ENCODE data around the gene FLNB.
A peak's percentile ranks its signal among the peaks of the same experiment; 100 is the strongest.

The FLNB gene

GRCh38 chr3:58058361-58059263 is 50.4 kb downstream of the FLNB start:
- no peak for DNase-seq

DNA sequence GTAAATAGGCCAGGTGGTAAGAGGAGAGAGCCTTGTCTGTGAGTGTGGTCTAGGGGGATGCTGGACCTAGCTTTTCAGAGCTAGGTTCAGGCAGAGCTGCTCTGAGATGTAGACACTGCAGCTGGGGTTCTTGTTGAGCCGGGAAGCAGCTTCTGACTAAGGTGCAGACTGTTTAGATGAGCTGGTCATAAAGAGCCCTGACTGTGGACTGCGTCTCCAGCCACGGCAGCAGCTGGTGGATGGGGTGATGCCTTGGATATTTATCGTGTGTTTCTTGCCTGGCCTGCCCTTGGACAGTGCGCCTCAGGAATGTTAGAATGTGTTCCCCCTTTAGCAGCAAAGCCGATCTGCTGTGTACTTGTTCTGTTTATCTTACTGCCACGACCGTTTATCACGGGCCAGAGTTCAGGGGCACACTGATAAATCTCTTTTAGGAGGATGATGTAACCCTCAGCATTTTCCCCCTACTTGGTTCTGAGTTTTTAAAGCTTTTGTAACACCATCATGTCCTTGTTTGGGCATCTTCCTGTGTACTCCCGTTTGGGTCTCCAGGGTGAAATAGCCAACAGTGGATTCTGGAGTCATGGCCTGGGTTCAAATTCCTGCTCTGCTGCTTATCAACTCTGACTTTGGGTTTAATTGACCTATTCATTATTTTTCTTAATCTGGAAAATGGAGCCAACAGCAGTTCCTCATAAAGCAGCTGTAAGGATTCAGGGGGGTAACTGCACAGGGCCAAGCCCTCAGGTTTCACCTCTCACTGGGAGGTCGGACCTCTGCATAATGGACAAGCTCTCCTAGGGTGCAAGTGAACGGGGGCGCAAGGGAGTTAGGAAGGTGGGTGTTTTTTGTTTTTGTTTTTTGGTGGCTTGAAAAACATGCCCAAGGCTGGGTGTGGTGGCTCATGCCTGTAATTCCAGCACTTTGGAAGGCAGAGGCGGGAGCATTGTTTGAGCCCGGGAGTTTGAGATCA is 51.4 kb downstream of the FLNB start:
- no peak for DNase-seq

- no peak for DNase-seq
Observed at GRCh38 chr3:58062472-58062871, 54.2 kb downstream of the FLNB start.

- no peak for DNase-seq
Observed at GRCh38 chr3:58063022-58063815, 55.0 kb downstream of the FLNB start.

GRCh38 chr3:58064923-58065638 is 56.9 kb downstream of the FLNB start:
- no peak for DNase-seq

DNA sequence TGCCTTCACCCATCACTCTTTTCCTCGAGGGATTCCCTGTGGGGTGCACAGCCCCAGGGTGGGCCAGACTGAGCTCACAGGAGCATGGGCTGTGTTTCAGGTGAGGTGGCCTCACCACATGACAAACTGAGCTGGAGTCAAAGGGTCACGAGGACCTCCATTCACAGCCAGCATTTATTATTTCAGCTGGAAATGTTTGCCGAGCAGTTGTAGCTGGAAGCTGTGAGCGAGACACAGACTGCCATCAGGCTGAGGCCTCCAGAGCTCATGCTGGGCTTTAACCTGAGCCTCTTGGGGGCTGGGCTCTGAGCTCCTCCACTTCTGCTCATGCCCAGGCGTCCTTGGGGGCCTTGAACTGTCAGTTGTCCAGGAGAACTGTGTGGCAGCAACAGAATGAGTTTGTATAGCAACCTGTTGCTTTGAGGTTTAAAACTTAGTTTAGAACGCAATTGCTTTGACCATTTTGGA is 57.5 kb downstream of the FLNB start:
- DNase-seq = no peak

DNA sequence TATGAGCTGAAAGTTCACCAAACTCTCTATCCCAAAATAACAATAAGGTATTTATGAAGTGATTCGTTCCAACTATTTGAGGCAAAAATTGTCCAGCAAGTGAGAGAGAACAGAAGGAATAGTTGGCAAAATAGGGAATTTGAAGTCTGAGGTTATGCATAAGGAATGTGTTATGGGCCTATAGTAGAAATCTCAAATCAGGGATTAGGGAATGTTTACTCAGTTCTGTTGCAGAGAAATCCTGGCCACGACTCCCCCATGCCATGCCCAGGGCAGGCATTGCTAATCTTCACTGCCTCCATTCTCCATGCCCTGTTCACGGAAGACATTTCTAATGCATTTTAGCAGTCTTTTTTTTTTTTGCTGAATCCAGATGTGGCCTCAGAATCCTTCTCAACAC is 58.6 kb downstream of the FLNB start:
- DNase-seq = no peak

DNA sequence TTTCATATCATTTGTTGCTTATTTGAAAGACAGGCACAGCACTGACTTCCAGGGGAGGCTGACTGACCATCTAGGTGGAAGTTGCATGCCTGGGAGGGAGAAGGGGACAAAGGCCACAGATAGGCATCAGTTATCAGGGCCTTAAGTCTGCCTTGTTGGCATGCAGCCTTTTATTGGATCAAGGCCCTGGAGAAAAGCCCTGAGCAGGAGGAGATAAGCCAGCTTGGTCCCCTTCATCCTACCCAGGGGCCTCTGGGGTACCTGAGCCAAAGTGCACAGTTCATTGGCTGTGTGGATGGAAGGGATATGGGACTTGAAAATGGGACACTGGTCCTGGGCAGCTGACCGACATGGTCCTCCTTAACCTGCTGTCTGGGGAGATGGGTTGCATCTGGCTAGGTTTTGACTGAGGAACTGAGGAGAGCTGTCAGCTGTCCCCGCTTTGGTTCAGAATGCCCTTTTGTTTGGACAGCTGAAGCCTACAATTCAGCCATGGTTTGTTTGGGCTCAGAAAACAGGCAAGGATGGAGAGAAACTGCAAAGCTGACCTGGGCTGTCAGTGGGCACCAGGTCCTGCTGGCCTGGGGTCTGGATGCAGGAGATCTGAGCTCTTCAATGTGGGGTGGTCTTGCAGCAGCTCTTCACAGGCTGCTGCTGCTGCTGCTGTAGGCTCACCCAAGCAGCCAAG is 60.0 kb downstream of the FLNB start:
- no peak for DNase-seq

DNA sequence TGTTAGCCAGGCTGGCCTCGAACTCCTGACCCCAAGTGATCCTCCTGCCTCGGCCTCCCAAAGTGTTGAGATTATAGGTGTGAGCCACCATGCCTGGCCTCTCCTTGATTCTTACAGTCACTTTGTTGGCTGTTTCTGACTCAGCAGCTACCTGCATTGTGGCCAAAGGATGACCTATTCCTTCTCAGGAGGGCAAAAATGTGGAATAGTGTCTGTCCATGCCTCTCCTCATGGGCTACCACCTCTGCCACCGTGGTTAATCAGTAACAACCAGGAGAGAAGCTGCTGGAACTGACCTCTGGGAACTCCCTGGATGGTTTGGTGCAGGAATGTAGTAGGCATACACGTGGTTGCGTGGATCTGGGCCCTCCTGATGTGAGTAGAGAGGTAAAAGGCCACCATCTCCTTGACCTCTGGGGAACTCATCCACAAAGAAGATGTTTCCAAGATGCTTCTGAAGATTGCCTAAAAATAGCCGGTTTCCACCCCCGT is 63.3 kb downstream of the FLNB start:
- no peak for DNase-seq

- no peak for DNase-seq
Observed at GRCh38 chr3:58072052-58072762, 64.0 kb downstream of the FLNB start.

DNA sequence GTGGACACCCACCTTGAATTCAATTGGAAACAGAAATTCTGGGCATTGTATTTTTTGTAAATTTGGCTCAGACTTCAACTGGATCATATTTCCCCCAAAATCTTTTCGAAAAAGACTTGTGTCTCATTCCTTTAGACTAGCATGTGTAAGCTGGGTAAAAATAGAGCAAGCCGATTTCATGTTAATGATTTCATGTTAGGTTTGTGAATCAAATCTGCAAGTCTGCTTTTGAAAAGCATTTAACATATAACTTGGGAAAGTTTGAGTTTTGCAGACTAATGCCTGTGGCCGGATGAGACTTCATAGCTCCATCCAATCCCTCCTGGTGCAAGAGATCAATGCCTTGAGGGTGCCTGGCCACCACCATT is 64.5 kb downstream of the FLNB start:
- no peak for DNase-seq

GRCh38 chr3:58073301-58074108 is 65.3 kb downstream of the FLNB start:
- DNase-seq = no peak

DNA sequence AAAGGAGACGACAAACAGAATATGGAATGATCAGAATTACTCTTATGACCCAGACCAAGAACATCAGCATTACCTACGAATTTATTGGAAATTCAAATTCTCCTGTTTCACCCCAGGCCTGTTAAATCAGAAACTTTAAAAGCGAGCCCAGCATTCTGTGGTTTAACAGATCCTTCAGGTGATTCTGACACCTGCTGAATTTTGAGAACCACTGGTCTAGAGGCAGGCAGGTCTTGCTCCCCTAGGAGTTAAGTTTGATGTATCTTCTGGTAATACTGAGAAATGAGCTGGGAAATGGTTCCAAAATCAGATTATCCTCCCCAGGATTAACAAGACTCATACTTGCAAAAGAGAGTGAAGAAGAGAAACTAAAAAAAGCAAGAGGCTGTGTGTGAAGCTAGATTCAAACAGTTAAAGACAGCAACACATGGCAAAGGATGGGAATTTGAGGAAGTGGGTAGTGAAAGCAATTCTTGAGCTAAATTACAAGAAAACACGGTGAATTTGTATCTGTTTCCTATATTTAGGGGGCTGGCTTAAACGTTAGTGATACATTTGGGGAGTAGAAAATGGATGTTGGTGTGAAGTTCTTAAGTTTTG is 66.0 kb downstream of the FLNB start:
- DNase-seq = no peak

DNA sequence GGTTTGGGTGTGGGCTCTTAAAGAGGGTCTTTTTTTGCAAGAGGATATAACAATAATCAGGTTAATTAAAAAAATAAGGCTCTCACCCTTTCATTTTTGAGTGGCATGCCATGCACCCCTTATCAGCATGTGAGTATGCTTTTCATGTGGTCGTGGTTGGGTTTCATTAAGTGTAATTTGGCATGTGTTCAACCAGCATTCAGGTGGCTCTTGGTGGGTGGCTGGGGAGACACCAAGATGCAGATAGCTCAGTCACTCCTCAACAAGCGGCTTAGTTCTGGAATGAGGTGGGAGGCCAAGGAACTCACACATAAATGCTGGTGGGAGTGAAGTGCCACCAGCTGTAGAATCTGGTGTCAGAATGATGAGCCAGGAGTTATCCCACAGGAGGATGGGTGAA is 66.8 kb downstream of the FLNB start:
- no peak for DNase-seq

GRCh38 chr3:58077596-58078285 is 69.5 kb downstream of the FLNB start:
- no peak for DNase-seq

DNA sequence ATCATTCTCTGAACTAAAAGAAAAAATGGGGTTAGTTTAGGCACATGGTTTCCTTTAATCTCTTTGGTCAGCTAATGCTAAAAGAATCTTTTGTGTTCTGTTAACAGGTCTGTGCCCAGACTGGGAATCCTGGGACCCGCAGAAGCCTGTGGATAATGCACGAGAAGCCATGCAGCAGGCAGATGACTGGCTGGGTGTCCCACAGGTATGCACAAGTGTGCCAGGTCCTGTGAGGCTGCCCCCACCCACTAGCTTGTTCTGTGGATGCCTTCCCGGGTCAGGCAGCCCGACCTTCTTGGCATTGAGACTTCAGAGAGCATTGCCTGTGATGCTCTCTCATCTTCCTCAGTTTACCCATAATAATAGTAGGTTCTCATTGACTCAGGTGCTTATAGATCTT is 70.4 kb downstream of the FLNB start:
- DNase-seq = no peak

- no peak for DNase-seq
Observed at GRCh38 chr3:58079773-58080172, 71.6 kb downstream of the FLNB start.

- peak in 1 of 4 experiments; percentile 5 for DNase-seq
Observed at GRCh38 chr3:58082047-58082446, 73.8 kb downstream of the FLNB start.

DNA sequence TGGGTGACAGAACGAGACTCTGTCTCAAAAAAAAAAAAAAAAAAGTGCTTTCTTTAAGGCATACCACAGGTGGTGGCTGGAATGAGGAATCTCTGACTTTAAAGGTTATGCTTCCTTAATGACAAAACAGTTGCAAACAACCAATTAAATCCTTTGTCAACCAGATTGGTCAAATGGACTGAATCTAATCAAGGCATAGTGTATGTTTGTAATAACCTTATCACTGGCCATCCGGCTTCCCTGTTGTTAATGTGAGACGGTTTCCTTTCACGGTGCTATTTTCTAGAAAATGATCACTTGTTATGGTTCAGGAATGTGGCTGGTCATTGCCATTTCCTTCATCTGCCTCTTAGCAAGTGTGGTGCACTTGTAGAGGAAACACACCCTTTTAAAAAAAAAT is 75.9 kb downstream of the FLNB start:
- no peak for DNase-seq
